Activated CD8-positive, alpha-beta memory T cell treated with anti-CD3 and anti-CD28 coated beads, Interleukin-2, amount 50 U/mL, for 1 hour (primary cell): ENCODE data around the gene C2orf49.
"Not testable (repeated sequence)": the region's sequence is repeated elsewhere in the genome, so short reads cannot be mapped to it uniquely, and the experiment has no call there.

Experiments
- DNase-seq: peaks from one replicate; pipeline ENCODE4 v3.0.0-alpha.2; 2020; ENCODE audit errors: extremely low read depth

The C2orf49 gene

GRCh38 chr2:105321875-105322646, 15.3 kb upstream of the C2orf49 start:
- DNase-seq: no peak

GRCh38 chr2:105323111-105323510, 14.2 kb upstream of the C2orf49 start:
- DNase-seq: no peak

DNA sequence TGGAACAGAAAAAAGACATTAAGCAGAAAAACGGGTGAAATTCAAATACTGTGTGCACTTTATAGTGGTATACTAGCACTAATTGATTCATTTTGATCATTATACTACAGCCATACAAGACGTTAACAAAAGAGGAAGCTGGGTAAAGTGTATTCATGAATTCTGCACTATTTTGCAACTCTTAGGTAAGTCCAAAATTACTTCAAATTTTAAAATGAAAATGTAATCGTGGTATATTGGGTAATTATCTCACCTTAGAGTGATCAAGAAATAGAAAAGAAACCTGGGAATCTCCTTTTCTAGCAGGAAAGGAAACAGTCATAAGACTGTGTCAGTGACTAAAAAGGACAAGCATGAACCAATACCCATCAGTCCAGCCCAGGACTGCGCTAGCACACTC, 13.2 kb upstream of the C2orf49 start:
- DNase-seq: no peak

- DNase-seq: no peak
Observed at GRCh38 chr2:105324732-105325131, 12.6 kb upstream of the C2orf49 start.

DNA sequence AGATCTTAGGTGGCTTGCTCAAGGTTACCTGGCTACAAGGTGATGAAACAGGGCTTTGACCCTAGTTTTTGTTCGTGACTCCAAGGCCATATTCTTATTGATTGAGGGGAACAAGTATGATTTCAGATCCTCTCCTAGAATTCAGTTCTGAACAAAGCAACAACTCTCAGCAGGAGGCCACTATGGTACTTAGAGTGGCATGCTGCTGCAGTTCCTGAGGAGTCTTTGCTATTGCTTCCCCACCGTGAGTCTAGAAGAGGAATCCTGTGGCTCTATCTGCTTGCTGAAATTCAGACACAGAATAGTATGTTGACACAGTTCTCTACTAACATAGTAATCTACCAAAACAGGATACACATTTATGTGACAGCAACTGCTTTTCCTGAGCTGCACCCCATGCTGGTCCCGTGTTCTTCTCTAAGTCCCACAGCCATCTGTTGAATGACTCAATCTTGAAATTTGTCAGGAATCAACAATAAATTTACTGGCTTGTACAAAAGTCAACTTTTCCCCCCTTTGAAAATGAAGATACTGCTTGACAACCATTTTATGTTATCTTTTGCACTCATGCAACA, 11.9 kb upstream of the C2orf49 start:
- DNase-seq: no peak

DNA sequence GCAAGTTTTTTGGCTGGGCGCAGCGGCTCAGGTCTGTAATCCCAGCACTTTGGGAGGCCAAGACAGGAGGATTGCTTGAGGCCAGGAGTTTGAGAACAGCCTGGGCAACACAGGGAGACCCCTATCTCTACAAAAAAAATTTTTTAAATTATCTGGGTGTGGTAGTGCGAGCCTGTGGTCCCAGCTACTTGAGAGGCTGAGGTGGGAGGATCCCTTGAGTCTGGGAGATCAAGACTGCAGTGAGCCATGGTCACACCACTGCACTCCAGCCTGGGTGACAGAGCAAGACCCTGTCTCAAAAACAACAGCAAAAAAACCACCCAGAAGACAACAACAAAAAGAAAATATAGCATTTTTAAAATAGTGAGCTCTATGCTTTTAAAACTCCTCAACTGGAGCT, 10.1 kb upstream of the C2orf49 start:
- DNase-seq: not testable (repeated sequence)

- no peak for DNase-seq
Observed at GRCh38 chr2:105327690-105328089, 9.7 kb upstream of the C2orf49 start.

- no peak for DNase-seq
Observed at GRCh38 chr2:105328281-105329196, 8.8 kb upstream of the C2orf49 start.

DNA sequence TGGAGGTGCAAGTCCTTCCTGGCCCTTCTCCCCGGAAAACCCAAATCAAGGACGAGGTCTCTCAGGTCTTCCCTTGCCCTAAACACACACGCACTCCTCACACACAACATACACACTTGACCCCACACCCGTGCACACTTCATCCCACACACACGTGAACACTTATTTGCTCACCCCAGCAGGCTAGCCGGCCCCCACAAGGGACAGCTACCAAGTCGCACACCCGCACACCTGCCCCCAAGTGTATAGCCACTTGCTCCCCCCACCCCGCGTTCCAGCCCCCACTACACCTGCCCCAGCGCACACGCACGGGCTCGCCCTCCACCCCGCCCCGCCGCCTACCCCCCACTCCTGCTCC, 8.2 kb upstream of the C2orf49 start:
- DNase-seq: no peak

- no peak for DNase-seq
Observed at GRCh38 chr2:105329561-105330495, 7.5 kb upstream of the C2orf49 start, which contains the start of gene TGFBRAP1. Gene TGFBRAP1 (minus strand): TSS chr2:105329735. CDS start chr2:105308301, 21,434 bp downstream.

DNA sequence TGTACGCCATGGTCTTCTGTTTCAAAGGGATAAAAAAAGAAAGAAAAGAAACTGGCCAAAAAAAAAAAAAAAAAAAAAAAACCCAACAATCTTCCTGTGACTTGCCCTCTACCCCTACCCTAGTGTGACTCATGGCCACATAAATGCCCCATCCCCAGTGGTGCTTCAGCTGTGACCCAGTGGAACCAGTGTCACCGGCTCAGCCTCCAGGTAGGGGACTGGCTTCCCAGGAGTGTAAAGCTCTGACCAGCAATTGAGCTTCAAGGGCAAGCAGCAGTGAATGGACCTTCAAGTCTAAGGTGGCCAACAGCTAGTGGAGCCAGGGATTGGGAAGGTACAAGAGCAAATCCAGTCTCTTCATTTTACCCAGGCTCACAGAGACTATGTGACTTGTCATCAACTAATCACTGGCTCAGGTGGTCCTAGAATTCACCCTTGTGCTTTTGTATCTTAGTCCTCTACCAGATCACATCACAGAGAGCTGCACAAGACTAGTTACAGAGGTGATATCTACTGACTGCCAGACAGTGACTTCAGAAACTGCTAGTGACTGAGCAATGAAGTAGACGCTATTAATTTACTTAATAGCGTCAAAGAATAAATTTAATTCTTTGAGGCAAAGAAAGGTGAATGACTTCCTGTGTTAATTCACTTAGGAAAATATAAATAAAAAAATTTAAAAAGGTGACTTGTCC, 6.5 kb upstream of the C2orf49 start:
- no peak for DNase-seq

- DNase-seq: no peak
Observed at GRCh38 chr2:105334211-105334610, 3.1 kb upstream of the C2orf49 start.

- DNase-seq: no peak
Observed at GRCh38 chr2:105335469-105335868, 1.9 kb upstream of the C2orf49 start.

- DNase-seq: no peak
Observed at GRCh38 chr2:105336786-105337121, 586 bp upstream of the C2orf49 start.

GRCh38 chr2:105338020-105338385, 663 bp downstream of the C2orf49 start:
- no peak for DNase-seq

DNA sequence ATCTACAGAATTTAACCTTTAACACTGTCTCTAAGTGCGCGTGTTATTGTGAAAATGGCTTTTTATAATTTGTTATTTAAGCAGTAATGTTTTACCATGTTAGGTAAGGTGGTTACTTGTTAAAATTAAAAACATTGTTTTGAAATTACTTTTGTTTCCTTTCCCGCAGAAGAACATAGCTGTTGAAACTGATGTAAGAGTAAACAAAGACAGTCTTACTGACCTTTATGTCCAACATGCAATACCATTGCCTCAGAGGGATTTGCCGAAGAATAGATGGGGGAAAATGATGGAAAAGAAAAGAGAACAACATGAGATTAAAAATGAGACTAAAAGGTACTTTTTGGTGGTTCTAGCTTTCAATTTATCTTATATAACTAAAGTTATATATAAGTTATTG, 2.1 kb downstream of the C2orf49 start:
- DNase-seq: no peak

GRCh38 chr2:105344704-105345345, 7.5 kb downstream of the C2orf49 start:
- no peak for DNase-seq

DNA sequence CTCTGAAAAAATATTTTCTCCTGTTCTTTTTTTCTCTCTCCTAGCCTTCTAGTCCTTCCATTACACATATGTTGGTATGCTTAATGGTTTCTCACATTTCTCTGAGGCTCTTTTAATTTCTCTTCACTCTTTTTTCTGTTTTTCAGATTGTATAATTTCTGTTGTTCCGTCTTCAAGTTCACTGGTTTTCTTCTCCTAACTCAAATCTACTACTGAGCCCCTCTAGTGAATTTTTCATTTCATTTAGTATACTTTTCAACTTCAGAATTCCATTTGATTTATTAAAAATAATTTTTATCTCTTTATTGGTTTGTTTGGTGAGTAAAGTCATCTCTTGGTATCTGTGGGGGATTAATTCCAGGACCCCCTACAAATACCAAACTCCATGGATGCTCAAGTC, 19.8 kb downstream of the C2orf49 start:
- DNase-seq: no peak

GRCh38 chr2:105358593-105358992, 21.3 kb downstream of the C2orf49 start:
- no peak for DNase-seq

- DNase-seq: peak; percentile 7
Observed at GRCh38 chr2:105361102-105361889, 24.0 kb downstream of the C2orf49 start.
